CD4-positive, alpha-beta T cell (primary cell): ENCODE results near the gene IFNA1. TPM values are rescaled to one million over a fixed set of nuclear protein-coding genes. Genes with fewer than 3 reads are reported as not detected.
A peak's percentile ranks its signal among the peaks of the same experiment; 100 is the strongest.

Experiments used
- ATAC-seq: fragments of 200-7000 bp; cut with Tn5 transposase; one replicate; pipeline ENCODE4 v1.10.0; 2022; ENCODE audit warnings: mild to moderate bottlenecking; ENCODE audit not compliant: poor library complexity
- CTCF ChIA-PET: fragments of 350-600 bp; sonication (Branson Sonifier 250); formaldehyde crosslinking; loops from one replicate; lab custom pipeline; 2021; ENCODE audit warnings: antibody characterized with exemption, inconsistent platforms; lab: Charles Lee
- POLR2A ChIA-PET: fragments of 350-600 bp; sonication (Branson Sonifier 250); formaldehyde crosslinking; loops from one replicate; lab custom pipeline; 2021; ENCODE audit warnings: antibody characterized with exemption, inconsistent platforms; lab: Charles Lee
- DNase-seq, 14 experiments: peaks; one replicate each; pipeline ENCODE4 v3.0.0-alpha.2; 2013 to 2020; ENCODE audit warnings: mixed read lengths in 2 of 14
- H3K27ac ChIP-seq, 2 donors: one replicate each; pipeline versions ENCODE4 v1.5.1 to v1.7.0; 2013; ENCODE audit warnings: low read length in 2 of 2, low read depth in 1 of 2, mild to moderate bottlenecking in 1 of 2
- H3K27me3 ChIP-seq, 2 experiments: 1 replicate in 1 of 2; 2 replicates in 1 of 2; pipeline versions ENCODE4 v1.6.1 to v1.7.0; 2013; ENCODE audit warnings: low read length in 2 of 2, control low read depth in 1 of 2, mild to moderate bottlenecking in 1 of 2, moderate library complexity in 1 of 2; ENCODE audit not compliant: insufficient read depth in 2 of 2, control insufficient read depth in 1 of 2
- H3K36me3 ChIP-seq: one replicate; pipeline ENCODE4 v1.6.1; 2013; ENCODE audit warnings: low read length, control low read depth; ENCODE audit not compliant: insufficient read depth
- H3K4me1 ChIP-seq: one replicate; pipeline ENCODE4 v1.6.1; 2013; ENCODE audit warnings: low read length, control low read depth; ENCODE audit not compliant: insufficient read depth
- H3K4me3 ChIP-seq: one replicate; pipeline ENCODE4 v1.5.1; 2013; ENCODE audit warnings: mild to moderate bottlenecking, low read length, moderate library complexity
- H3K9me3 ChIP-seq, 2 experiments: 1 replicate in 1 of 2; 2 replicates in 1 of 2; pipeline versions ENCODE4 v1.6.1 to v1.7.0; 2013; ENCODE audit warnings: low read length in 2 of 2, mild to moderate bottlenecking in 2 of 2, control low read depth in 1 of 2, moderate library complexity in 1 of 2; ENCODE audit not compliant: control insufficient read depth in 1 of 2, insufficient read depth in 1 of 2
- H3K27ac Mint-ChIP-seq: one replicate; pipeline ENCODE4 v1.8.0; 2020; ENCODE audit warnings: mixed read lengths
- H3K27me3 Mint-ChIP-seq: one replicate; pipeline ENCODE4 v1.8.0; 2021; ENCODE audit warnings: mixed read lengths
- H3K36me3 Mint-ChIP-seq: one replicate; pipeline ENCODE4 v1.8.0; 2021; ENCODE audit warnings: low read depth, mixed read lengths
- H3K4me1 Mint-ChIP-seq: one replicate; pipeline ENCODE4 v1.8.0; 2021; ENCODE audit warnings: low read depth, mixed read lengths
- H3K4me3 Mint-ChIP-seq: one replicate; pipeline ENCODE4 v1.8.0; 2020; ENCODE audit warnings: mild to moderate bottlenecking, mixed read lengths
- H3K9me3 Mint-ChIP-seq: one replicate; pipeline ENCODE4 v1.8.0; 2020; ENCODE audit warnings: mixed read lengths
- CTCF ChIP-seq: fragments of 200-600 bp; IDR thresholded peaks from one replicate; pipeline ENCODE4 v1.8.0; 2022; ENCODE audit warnings: antibody characterized with exemption, mild to moderate bottlenecking
- intact Hi-C, 2 experiments: fragments of 100-400 bp; cut with DNase I in 1 of 2; cut with micrococcal nuclease in 1 of 2; formaldehyde crosslinking; loops; one replicate each; pipeline versions ENCODE4 v1.15.1 to v1.9.0; 2023 to 2025; cut with DNase I, micrococcal nuclease
- total RNA-seq, 174 experiments: library from RNA in 2 of 174; stranded (reverse) in 2 of 174; gene quantifications; one replicate each; pipeline ENCODE4 v1.2.3 and lab custom pipeline; 2021 to 2026

IFNA1 gene
- total RNA-seq, 2 experiments from 2014 or later, result not detected

GRCh38 chr9:21479152-21479702 is 39.0 kb downstream of the IFNA1 start:
- Histone ChIP-seq H3K4me3 (no peak overlapping the region), H3K9me3 (no peaks in the 10 kb centered on the region), H3K27ac (no peak overlapping the region), H3K36me3 (no peaks in the 10 kb centered on the region), H3K27me3 (no peaks in the 10 kb centered on the region), H3K4me1 (no peaks in the 10 kb centered on the region)
- H3K4me1 Mint-ChIP-seq, result peaks cover 5% of the 10 kb centered on the region
- no peak for TF ChIP-seq CTCF
- H3K36me3 Mint-ChIP-seq, result no peaks in the 10 kb centered on the region
- ChIA-PET CTCF (no interaction called here), POLR2A (no interaction called here)
- intact Hi-C loops, result no loop called here
- peaks cover 6% of the 10 kb centered on the region for H3K27me3 Mint-ChIP-seq
- no peak overlapping the region for H3K4me3 Mint-ChIP-seq
- ATAC-seq, result no peak
- no peak for DNase-seq
- H3K9me3 Mint-ChIP-seq, result no peaks in the 10 kb centered on the region
- no peak overlapping the region for H3K27ac Mint-ChIP-seq

- no peak for ATAC-seq
These were observed 41.3 kb downstream of the IFNA1 start for GRCh38 chr9:21481470-21482056.

GRCh38 chr9:21482213-21482612 is 42.0 kb downstream of the IFNA1 start, which contains the start of gene IFNE:
Gene IFNE, minus strand, starts transcription at chr9:21482313. Its CDS starts 619 bp downstream, at chr9:21481694.
- Mint-ChIP-seq H3K4me1 (peaks cover 5% of the 10 kb centered on the region), H3K27ac (no peak within 1 kb of the TSS), H3K4me3 (no peak within 1 kb of the TSS), H3K36me3 (no peaks in the 10 kb centered on the region), H3K27me3 (no peaks in the 10 kb centered on the region), H3K9me3 (no peaks in the 10 kb centered on the region)
- Histone ChIP-seq H3K4me1 (no peaks in the 10 kb centered on the region), H3K27me3 (no peaks in the 10 kb centered on the region), H3K36me3 (no peaks in the 10 kb centered on the region), H3K27ac (no peak within 1 kb of the TSS), H3K4me3 (no peak within 1 kb of the TSS), H3K9me3 (no peaks in the 10 kb centered on the region)
- CTCF ChIA-PET, result interaction anchor here (1.6 kb wide), 1 partner anchor 11 kb away, joined by 3 read pairs; no protein-coding TSS in a partner anchor
- intact Hi-C loops, result no loop called here
- no peak for TF ChIP-seq CTCF
- ATAC-seq (no peak), DNase-seq (no peak)
- POLR2A ChIA-PET, result no interaction called here

More at GRCh38 chr9:21481470-21482056, 41.3 kb downstream of the IFNA1 start:
- no peak for TF ChIP-seq CTCF
- intact Hi-C loops, result no loop called here
- Histone ChIP-seq H3K27me3 (no peaks in the 10 kb centered on the region), H3K9me3 (no peaks in the 10 kb centered on the region), H3K36me3 (no peaks in the 10 kb centered on the region), H3K4me1 (no peaks in the 10 kb centered on the region), H3K27ac (no peak overlapping the region), H3K4me3 (no peak overlapping the region)
- Mint-ChIP-seq H3K27me3 (no peaks in the 10 kb centered on the region), H3K36me3 (no peaks in the 10 kb centered on the region), H3K27ac (no peak overlapping the region), H3K4me1 (peaks cover 5% of the 10 kb centered on the region), H3K4me3 (no peak overlapping the region), H3K9me3 (no peaks in the 10 kb centered on the region)
- peak in 1 of 14 experiments; percentile 9 for DNase-seq
- CTCF ChIA-PET, result interaction anchor here (1.6 kb wide), 1 partner anchor 10 kb away, joined by 3 read pairs; no protein-coding TSS in a partner anchor
- POLR2A ChIA-PET, result no interaction called here

Other genes starting within 250 kb of the IFNA1 start
- not detected for gene IFNA7, start 238.2 kb upstream of the IFNA1 start, total RNA-seq
- not detected for gene IFNA10, start 233.3 kb upstream of the IFNA1 start, total RNA-seq
- not detected for gene IFNA16, start 223.1 kb upstream of the IFNA1 start, total RNA-seq
- gene IFNA17, start 212.2 kb upstream of the IFNA1 start, total RNA-seq, result not detected
- gene IFNA14, start 200.4 kb upstream of the IFNA1 start, total RNA-seq, result not detected
- not detected for gene IFNA5, start 135.1 kb upstream of the IFNA1 start, total RNA-seq
- gene KLHL9, start 105.0 kb upstream of the IFNA1 start, total RNA-seq, result 10 to 100 TPM; 11.9 to 12.0 TPM
- not detected for gene IFNA6, start 89.6 kb upstream of the IFNA1 start, total RNA-seq
- not detected for gene IFNA13, start 72.4 kb upstream of the IFNA1 start, total RNA-seq
- gene IFNA2, start 55.0 kb upstream of the IFNA1 start, total RNA-seq, result not detected
- gene IFNA8, start 31.3 kb upstream of the IFNA1 start, total RNA-seq, result not detected
- not detected for gene IFNE, start 41.9 kb downstream of the IFNA1 start, total RNA-seq